SK-N-SH (cell line): Measurements from ENCODE around the gene PET100. TPM values are rescaled to one million over a fixed set of nuclear protein-coding genes. Genes with fewer than 3 reads are reported as not detected.

ENCODE experiments used
- CTCF ChIA-PET: fragments of 300-600, 350-600 bp; formaldehyde crosslinking; extraction: SDS; loops from one replicate; lab custom pipeline; 2021; lab: Yijun Ruan, JAX
- POLR2A ChIA-PET: fragments of 350-600 bp; sonication (Branson Sonifier 250); formaldehyde crosslinking; extraction: SDS; loops from one replicate; lab custom pipeline; 2020; ENCODE audit warnings: antibody characterized with exemption, inconsistent platforms; lab: Yijun Ruan, JAX
- DNase-seq: peaks from one replicate; pipeline ENCODE4 v3.0.0; 2012
- H2AFZ ChIP-seq: fragments of 200-600 bp; sonication (generic); 2 replicates; pipeline ENCODE4 v1.8.1; 2016; ENCODE audit warnings: antibody characterized with exemption, mild to moderate bottlenecking, low read depth
- H3F3A ChIP-seq: fragments of 200-600 bp; sonication (generic); replicated peaks from 2 replicates; pipeline ENCODE3; 2016; ENCODE audit warnings: antibody characterized with exemption, mild to moderate bottlenecking; ENCODE audit not compliant: insufficient read depth
- H3K27ac ChIP-seq, 2 experiments: fragments of 200-500 bp in 1 of 2; fragments of 200-600 bp in 1 of 2; sonication (Bioruptor generic) in 1 of 2; sonication (generic), shearing (Covaris generic) in 1 of 2; 2 replicates each; pipeline versions ENCODE4 v1.5.1 to v1.6.1; 2014 to 2016; ENCODE audit warnings: low read depth in 2 of 2, inconsistent platforms in 1 of 2, low read length in 1 of 2, mild to moderate bottlenecking in 1 of 2, mixed read lengths in 1 of 2
- H3K27me3 ChIP-seq: fragments of 200-600 bp; sonication (generic), shearing (Covaris generic); 2 replicates; pipeline ENCODE4 v1.6.1; 2016; ENCODE audit warnings: mixed run types; ENCODE audit not compliant: insufficient read depth
- H3K36me3 ChIP-seq, 2 experiments: fragments of 200-500 bp in 1 of 2; fragments of 200-600 bp in 1 of 2; sonication (Bioruptor generic) in 1 of 2; sonication (generic) in 1 of 2; replicated peaks in 1 of 2; 2 replicates each; pipeline versions ENCODE3 to v1.5.1; 2014 to 2016; ENCODE audit warnings: low read length in 1 of 2, mild to moderate bottlenecking in 1 of 2; ENCODE audit not compliant: insufficient read depth in 2 of 2, control insufficient read depth in 1 of 2
- H3K4me1 ChIP-seq, 2 experiments: fragments of 200-500 bp in 1 of 2; fragments of 200-600 bp in 1 of 2; sonication (Bioruptor generic) in 1 of 2; sonication (generic), shearing (Covaris generic) in 1 of 2; 2 replicates each; pipeline versions ENCODE4 v1.5.1 to v1.6.1; 2014 to 2016; ENCODE audit warnings: low read depth in 1 of 2, low read length in 1 of 2, mixed run types in 1 of 2; ENCODE audit not compliant: insufficient read depth in 2 of 2, control insufficient read depth in 1 of 2
- H3K4me2 ChIP-seq: fragments of 200-600 bp; sonication (generic), shearing (Covaris generic); 2 replicates; pipeline ENCODE4 v1.6.1; 2017; ENCODE audit warnings: mixed run types
- H3K4me3 ChIP-seq, 2 experiments: fragments of 200-500 bp in 1 of 2; fragments of 200-600 bp in 1 of 2; sonication (Bioruptor generic) in 1 of 2; sonication (generic), shearing (Covaris generic) in 1 of 2; 2 replicates each; pipeline versions ENCODE4 v1.5.1 to v1.8.1; 2014 to 2016; ENCODE audit warnings: low read depth in 2 of 2, inconsistent platforms in 1 of 2, low read length in 1 of 2, mild to moderate bottlenecking in 1 of 2, mixed read lengths in 1 of 2, moderate library complexity in 1 of 2
- H3K79me2 ChIP-seq: fragments of 200-600 bp; sonication (generic); 2 replicates; pipeline ENCODE4 v1.8.1; 2017; ENCODE audit warnings: mild to moderate bottlenecking; ENCODE audit not compliant: insufficient read depth
- H3K9ac ChIP-seq: fragments of 200-600 bp; sonication (generic); 2 replicates; pipeline ENCODE4 v1.6.1; 2017; ENCODE audit warnings: mixed run types
- H3K9me2 ChIP-seq: fragments of 200-600 bp; sonication (generic); 2 replicates; pipeline ENCODE4 v1.6.1; 2017; ENCODE audit warnings: mixed run types
- H3K9me3 ChIP-seq: fragments of 200-600 bp; sonication (generic); 2 replicates; pipeline ENCODE4 v1.6.1; 2017; ENCODE audit warnings: mixed run types, mild to moderate bottlenecking, moderate library complexity
- H4K20me1 ChIP-seq: fragments of 200-600 bp; sonication (generic); 2 replicates; pipeline ENCODE4 v1.6.1; 2017; ENCODE audit warnings: mild to moderate bottlenecking, mixed run types; ENCODE audit not compliant: insufficient read depth
- IRF3 ChIP-seq: fragments of 150-350 bp; IDR thresholded peaks from 2 replicates; pipeline ENCODE4 v1.6.1; 2016; ENCODE audit warnings: mild to moderate bottlenecking, low read depth, low read length
- JUND ChIP-seq: IDR thresholded peaks from 2 replicates; pipeline ENCODE4 v1.4.0; 2012
- MAX ChIP-seq: IDR thresholded peaks from 2 replicates; pipeline ENCODE4 v1.4.0; 2012; ENCODE audit warnings: low read depth
- RAD21 ChIP-seq: IDR thresholded peaks from 2 replicates; pipeline ENCODE4 v1.6.1; 2012; ENCODE audit warnings: mild to moderate bottlenecking, low read length
- TAF1 ChIP-seq: IDR thresholded peaks from 2 replicates; pipeline ENCODE4 v1.6.1; 2012; ENCODE audit warnings: low read depth, mild to moderate bottlenecking, low read length, moderate library complexity, borderline replicate concordance
- ZBTB33 ChIP-seq: IDR thresholded peaks from 2 replicates; pipeline ENCODE4 v1.4.0; 2012; ENCODE audit warnings: low read depth, borderline replicate concordance
- WGBS: methylation state at CpG from one replicate; pipeline ENCODE4 v1.1.6; 2017; ENCODE audit warnings: low lambda C conversion rate; 5-methylcytosine and 5-hydroxymethylcytosine counted together
- polyA plus RNA-seq, 3 experiments: library from polyadenylated mRNA; depleted of rRNA; stranded (reverse); fragments of >200 nt; gene quantifications; 2 replicates each; pipeline ENCODE4 v1.2.3, GENCODE V29; 2012

The PET100 gene
- polyA plus RNA-seq, 1 of the 3 experiments (the other 2 are of a cell fraction), result 48.1 TPM

GRCh38 chr19:7620442-7621412, 8.9 kb upstream of the PET100 start:
- H3K9me2 ChIP-seq, result no peaks in the 10 kb centered on the region
- WGBS, result 95% methylated on average over 25 of the region's 57 CpGs
- DNase-seq, result no peak
- no peak overlapping the region for H3K4me3 ChIP-seq
- no peaks in the 10 kb centered on the region for H3K27me3 ChIP-seq
- H3K9me3 ChIP-seq, result no peaks in the 10 kb centered on the region
- no peak overlapping the region for H3K9ac ChIP-seq
- TF ChIP-seq ZBTB33 (no peak), JUND (no peak), MAX (no peak)
- H3F3A ChIP-seq, result peaks cover 4% of the 10 kb centered on the region
- H3K4me2 ChIP-seq, result no peak overlapping the region
- no peaks in the 10 kb centered on the region for H4K20me1 ChIP-seq
- POLR2A ChIA-PET, result interaction anchor here (2.6 kb wide), 1 partner anchor 9 kb away, joined by 16 read pairs; the partner anchor contains the start of genes PET100 and XAB2
- peak overlapping the region in 1 of 2 experiments; percentile 98; a peak in 2 of 4 replicates for H3K27ac ChIP-seq
- CTCF ChIA-PET, result interaction anchor here (1.2 to 4.1 kb wide), 4 partner anchors 10 to 179 kb away, joined by 3 to 40 read pairs (median 7); partner anchors contain the start of genes PET100 and XAB2
- no peak overlapping the region for H2AFZ ChIP-seq
- H3K36me3 ChIP-seq, result peaks cover 3 to 51% of the 10 kb centered on the region in 2 experiments
- H3K79me2 ChIP-seq, result no peaks in the 10 kb centered on the region
- peaks cover 0 to 42% of the 10 kb centered on the region in 2 experiments; a peak in 1 of 4 replicates for H3K4me1 ChIP-seq

GRCh38 chr19:7622933-7623685, 6.5 kb upstream of the PET100 start:
- Histone ChIP-seq H3K36me3 (peaks cover 3 to 62% of the 10 kb centered on the region in 2 experiments), H4K20me1 (0 out of 2 replicates have a peak, but pooled peaks cover 1% of the 10 kb centered on the region), H3K4me2 (no peak overlapping the region), H3K9me2 (no peaks in the 10 kb centered on the region), H2AFZ (no peak overlapping the region), H3K27ac (no peak overlapping the region), H3K9ac (no peak overlapping the region), H3K27me3 (no peaks in the 10 kb centered on the region), H3F3A (peaks cover 4% of the 10 kb centered on the region), H3K4me3 (no peak overlapping the region), H3K9me3 (no peaks in the 10 kb centered on the region), H3K4me1 (peaks cover 2 to 31% of the 10 kb centered on the region in 2 experiments; a peak in 1 of 4 replicates), H3K79me2 (peaks cover 20% of the 10 kb centered on the region)
- TF ChIP-seq TAF1 (no peak), IRF3 (no peak), RAD21 (no peak)
- no peak for DNase-seq
- WGBS, result 87% methylated on average over 13 of the region's 16 CpGs
- POLR2A ChIA-PET, result no interaction called here
- CTCF ChIA-PET, result no interaction called here
